HG03342 (cell line): ENCODE data around the gene AIPL1.

Experiments used
- ATAC-seq: cut with Tn5 transposase; IDR thresholded peaks from one replicate; pipeline ENCODE4 v1.9.1; 2021; ENCODE audit warnings: mild to moderate bottlenecking, moderate library complexity; ENCODE audit not compliant: unreplicated experiment

The AIPL1 gene

DNA sequence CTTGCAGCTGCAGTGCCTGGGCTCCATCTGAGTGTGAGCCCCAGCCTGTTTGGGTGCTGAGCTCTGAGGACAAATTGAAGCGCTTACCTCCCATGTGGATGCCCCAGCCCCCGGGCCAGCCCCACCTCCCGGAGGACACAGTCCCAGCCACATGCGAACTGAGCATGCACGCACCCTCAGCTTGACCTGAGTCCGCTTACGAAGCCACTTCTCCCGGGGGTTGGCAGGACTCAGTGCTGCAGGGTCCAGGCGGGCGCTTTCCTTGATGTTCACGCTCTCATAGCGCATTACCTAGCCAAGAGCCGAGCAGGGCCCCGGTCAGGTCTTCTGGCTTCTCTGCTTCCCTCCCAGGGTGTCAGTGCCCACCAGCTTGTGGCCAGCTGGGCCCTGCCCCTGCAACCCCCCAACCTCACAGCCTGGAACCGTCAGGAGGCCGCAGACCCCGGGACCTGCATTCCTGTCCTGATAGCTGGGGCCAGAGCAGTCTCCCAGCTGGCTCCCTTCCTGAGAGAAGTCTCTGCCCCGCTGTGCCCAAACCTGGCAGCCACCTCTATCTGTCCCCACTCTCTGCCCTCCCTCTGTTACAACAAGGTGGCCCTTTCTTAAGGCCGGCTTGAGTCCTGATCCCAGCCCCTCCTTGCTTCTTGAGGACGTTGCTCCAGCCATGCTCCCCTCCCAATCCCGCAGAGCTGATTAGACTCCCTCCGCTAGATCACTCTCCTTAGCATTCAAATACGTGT lies 33.3 kb upstream of the AIPL1 start:
- no peak for ATAC-seq

DNA sequence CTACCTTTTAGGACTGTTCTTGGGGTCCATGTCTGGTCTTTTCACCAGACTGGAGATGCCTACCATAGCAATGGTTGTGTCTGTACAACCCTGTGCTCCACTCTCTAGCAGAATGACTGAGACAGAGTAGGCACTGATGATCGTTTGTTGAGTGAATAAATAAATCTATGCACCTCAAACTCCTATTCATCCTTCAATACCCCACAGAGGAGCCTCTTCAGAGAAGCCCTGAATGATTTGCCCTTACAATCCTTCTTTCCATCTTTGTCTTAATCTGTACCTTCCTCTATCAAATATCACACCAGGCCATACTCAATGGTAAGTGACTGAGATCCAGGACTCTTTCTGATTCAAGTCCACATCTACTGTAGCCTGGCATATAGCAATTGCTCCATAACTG lies 32.6 kb upstream of the AIPL1 start:
- no peak for ATAC-seq

DNA sequence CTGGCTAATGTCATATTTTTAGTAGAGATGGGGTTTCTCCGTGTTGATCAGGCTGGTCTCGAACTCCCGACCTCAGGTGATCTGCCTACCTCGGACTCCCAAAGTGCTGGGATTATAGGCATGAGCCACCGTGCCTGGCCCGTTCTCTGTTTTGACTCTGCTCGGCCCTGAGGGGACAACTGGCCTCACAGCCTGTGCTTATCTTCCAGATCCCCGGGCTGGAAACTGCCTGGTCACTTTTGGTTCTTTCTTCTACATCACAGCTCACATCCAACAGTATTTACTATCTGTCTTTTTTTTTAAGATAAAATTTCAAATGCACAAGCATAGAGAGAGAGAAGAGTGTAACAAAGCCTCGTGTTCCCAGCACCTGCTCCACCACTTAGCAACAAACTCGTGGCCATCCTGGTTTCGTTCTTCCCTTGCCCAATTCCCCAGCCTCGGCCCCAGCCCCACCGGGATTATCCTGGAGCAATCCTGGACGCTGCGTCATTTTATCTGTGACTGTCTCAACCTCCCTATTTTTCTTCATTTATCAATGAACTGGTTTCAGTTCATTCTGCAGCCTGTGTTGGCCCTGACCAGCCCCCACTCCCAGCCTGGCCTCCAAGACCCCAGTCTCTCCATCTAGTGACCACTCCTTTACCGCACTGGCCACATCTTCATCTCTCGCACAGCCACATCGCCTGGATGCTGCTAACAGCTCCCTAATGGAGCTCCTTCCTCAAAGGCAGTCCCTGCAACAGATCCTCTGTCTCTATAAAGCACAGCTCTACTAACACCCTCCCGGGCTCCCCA lies 30.5 kb upstream of the AIPL1 start:
- no peak for ATAC-seq

- ATAC-seq = no peak
Measured at GRCh38 chr17:6464446-6465041, 29.6 kb upstream of the AIPL1 start.

- ATAC-seq = no peak
Measured at GRCh38 chr17:6463616-6464445, 28.9 kb upstream of the AIPL1 start.

GRCh38 chr17:6462692-6463091 lies 27.8 kb upstream of the AIPL1 start:
- no peak for ATAC-seq

DNA sequence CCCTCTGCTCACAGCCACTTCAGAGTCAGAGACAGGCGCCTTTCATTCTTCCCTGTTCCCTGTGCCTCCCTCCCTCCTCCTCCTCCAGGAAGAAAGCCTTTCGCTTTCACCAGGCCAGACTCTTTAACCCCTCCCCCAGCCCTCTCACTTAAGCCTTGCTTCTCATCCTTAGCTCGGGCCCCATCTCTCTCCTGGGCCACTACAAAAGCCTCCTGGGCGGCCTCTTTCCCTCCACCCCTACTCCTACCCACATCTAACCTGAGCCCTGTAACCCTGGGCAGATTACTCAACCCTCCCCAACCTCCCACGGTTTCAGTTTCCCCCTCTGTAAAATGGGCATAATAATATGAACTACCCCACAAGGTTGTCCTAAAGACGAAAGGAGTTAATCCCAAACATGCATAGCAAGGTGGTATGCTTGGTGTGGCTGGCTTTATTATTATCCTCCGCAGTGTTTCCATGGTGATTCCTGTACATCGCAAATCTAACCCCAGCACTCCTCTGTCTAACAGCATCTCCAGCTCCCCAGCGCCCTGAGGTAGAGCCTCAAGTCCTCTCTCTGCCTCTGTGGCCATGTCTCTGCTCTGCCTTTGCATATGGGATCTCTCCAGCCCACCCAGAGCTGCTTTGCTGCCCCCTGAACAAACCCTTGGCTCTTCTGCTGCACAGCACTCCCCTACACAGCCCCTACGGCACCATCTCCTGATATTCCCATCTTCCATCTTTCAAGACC lies 27.0 kb upstream of the AIPL1 start:
- ATAC-seq = no peak

GRCh38 chr17:6461246-6461645 lies 26.3 kb upstream of the AIPL1 start:
- ATAC-seq = no peak

DNA sequence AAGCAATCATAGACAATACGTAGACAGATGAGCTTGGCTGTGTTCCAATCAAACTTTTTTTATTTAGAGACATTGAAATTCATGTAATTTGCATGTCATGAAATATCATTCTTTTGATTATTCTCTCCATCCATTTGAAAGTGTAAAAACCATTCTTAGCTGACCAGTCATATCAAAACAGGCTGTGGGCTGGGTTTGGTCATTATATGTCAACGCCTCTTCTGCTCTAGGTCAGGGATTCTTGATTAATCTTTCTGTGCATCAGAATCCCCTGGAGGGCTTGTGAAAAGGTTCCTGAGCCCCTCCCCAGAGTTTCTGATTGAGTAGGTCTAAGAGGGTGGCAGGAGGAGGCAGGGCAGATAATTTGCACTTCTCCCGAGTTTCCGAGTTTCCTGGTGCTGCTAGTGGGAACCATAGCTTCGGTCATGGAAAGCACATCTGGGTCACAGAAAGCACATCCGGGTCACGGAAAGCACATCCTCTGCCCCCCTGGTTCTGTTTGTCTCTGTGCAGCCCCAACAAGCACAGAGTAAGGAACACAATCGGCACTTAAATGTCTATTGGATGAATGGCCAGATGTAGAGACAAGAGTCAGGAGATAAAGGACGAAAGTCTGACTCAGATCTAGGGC lies 25.7 kb upstream of the AIPL1 start:
- no peak for ATAC-seq

- ATAC-seq = no peak
Measured at GRCh38 chr17:6458460-6458950, 23.6 kb upstream of the AIPL1 start.

GRCh38 chr17:6457688-6458459 lies 23.0 kb upstream of the AIPL1 start:
- no peak for ATAC-seq

DNA sequence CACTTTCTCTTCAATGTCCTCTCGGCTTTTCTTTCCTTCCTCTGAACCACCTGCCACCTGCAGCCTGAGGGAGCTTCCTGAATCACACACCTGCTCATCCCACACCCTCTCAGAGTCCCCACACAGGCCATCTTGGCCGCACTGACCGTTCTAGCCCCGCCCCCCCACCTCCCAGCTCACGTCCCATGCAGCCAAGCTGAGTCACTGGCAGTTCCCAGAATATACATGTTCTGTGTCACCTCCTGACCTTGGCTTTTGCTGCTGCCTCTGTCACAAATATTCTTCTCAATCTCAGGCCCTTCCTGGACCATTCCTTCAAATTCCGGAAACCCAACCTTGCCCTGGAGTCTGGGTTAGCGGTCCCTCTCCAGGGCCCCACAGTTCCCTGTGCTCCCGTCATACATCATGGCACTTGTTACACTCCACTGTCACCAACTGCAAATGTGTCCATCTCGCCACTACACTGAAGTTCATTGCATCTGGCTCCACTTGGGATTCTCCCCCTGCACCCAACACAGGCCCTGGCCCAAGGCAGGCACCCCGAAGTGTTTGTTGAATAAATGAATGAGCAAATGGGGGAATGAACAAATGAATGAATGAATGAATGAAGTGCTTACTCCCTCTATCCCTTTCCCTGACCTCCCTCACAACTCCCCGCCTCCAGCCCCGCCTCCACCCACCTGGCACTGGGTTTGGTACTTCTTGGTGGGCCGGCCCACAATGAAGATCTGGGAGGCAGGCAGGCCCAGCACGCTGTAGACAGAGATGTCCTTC lies 22.2 kb upstream of the AIPL1 start:
- no peak for ATAC-seq

- ATAC-seq = no peak
Measured at GRCh38 chr17:6456321-6456720, 21.4 kb upstream of the AIPL1 start.

DNA sequence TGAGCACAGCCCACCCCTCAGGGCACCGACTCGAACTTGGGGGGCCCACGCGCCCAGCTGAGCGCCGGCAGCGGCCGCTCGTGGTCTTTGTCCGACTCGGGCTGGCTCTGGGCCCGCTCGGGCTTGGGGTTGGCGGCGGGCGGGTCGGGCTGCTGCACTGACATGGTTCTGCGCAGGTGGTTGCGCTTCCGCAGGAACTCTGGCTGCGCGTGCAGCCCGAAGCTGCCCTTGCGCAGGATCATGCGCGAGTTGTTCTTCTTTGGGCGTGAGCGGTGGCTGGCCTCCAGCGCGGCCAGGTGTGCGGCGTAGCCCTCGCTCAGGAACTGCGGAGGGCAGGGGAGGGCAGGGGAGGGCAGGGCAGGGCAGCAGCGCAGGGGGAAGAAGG lies 20.4 kb upstream of the AIPL1 start:
- ATAC-seq = no peak

DNA sequence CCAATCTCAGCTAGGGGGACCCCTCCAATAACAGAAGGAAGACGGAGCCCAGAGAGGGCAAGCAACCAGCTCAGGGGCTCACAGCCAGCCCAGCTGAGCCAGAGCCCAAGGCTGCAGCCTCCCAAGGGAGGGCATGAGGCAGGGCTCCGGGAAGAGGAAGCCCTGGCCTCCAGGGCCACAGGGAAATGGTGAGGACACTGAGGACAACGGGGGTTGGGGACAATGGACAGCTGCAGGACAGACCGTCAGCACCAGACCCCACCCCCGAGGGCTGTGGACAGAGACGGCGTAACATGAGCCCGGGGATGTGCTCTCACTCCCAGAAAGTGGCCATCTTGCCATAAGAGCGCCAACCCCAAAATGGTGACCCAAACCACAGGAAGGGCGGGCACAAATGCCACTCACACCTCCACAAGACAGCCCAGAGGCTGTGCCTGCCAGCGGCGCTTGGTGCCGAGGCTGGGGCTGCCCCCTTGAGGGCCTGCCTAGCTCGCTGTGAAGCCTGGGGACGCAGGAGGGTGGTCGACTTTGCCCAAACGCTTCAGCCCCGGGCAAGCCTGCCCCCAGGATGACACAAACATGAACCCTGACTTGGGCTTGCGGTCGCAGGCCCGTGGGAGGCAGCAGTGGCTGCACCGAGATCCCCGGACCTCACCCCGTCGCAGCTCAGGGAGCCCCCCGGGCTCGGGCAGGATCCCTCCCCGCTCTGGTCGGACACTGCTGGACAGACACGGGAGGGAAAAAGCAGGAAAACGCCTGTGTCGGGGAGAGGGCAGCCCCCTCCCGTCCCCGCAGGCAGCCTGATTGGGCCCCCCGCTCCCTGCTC lies 19.8 kb upstream of the AIPL1 start:
- ATAC-seq = no peak

DNA sequence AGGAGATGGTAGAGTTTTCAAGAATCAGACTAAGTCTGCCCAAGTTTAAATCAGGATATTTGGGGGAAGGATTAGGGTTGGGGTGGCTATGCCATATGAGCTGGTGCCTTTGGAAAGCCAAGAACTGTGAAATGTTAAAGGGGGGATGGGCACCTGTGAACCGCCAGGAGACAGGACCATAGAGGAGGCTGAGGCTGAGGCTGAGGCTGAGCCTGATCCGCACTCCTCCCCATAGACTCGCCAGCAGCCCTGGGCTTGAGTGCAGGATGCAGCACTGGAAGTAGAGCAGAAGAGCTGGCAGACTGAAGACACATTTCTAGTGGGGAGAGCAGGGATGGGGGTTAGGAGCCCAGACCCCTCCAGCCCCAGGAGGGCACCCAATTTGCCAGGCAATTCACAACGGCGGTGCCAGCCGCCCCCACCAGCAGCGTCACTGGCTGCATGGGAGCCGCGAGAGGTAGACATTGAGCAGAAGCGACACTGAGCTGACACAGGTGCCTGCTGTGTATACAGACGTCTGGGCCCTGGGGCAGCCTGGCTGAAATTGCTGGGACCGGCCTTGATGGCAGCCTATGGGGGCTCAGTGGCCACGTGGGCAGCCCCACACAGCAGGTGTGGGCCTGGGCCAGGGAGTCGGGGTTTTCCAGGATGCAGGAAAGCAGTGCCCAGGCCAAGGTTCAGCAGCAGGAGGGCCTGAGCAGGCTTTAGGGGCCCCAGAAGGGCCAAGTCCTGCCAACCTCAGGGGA lies 18.5 kb upstream of the AIPL1 start:
- no peak for ATAC-seq
